GM12801 (cell line): Measurements from ENCODE around the gene BRD7.

Source experiments
- TF ChIP-seq, protein P1 (sequence below): IDR thresholded peaks from one replicate; pipeline ENCODE4 v1.5.1; 2011; ENCODE audit warnings: control low read depth; ENCODE audit not compliant: insufficient read length; ENCODE audit errors: extremely low read depth

BRD7 gene

DNA sequence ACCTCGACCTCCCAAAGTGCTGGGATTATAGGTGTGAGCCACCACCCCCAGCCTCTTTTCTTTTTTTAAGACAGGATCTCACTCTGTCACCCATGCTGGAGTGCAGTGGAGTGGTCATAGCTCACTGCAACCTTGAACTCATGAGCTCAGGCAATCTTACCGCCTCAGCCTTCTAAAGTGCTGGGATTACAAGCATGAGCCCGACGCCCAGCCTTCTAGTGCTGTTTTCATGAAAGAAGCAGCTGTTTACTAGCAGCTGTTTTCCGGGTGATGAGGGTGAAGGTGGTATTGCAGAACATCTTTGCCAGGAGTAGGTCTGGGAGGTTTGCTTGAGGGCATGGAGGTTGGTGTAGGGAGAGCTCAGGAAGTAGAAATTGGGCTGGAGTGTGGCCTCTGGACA, 100.4 kb downstream of the BRD7 start:
- TF ChIP-seq, protein P1, sequence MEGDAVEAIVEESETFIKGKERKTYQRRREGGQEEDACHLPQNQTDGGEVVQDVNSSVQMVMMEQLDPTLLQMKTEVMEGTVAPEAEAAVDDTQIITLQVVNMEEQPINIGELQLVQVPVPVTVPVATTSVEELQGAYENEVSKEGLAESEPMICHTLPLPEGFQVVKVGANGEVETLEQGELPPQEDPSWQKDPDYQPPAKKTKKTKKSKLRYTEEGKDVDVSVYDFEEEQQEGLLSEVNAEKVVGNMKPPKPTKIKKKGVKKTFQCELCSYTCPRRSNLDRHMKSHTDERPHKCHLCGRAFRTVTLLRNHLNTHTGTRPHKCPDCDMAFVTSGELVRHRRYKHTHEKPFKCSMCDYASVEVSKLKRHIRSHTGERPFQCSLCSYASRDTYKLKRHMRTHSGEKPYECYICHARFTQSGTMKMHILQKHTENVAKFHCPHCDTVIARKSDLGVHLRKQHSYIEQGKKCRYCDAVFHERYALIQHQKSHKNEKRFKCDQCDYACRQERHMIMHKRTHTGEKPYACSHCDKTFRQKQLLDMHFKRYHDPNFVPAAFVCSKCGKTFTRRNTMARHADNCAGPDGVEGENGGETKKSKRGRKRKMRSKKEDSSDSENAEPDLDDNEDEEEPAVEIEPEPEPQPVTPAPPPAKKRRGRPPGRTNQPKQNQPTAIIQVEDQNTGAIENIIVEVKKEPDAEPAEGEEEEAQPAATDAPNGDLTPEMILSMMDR: no peak

DNA sequence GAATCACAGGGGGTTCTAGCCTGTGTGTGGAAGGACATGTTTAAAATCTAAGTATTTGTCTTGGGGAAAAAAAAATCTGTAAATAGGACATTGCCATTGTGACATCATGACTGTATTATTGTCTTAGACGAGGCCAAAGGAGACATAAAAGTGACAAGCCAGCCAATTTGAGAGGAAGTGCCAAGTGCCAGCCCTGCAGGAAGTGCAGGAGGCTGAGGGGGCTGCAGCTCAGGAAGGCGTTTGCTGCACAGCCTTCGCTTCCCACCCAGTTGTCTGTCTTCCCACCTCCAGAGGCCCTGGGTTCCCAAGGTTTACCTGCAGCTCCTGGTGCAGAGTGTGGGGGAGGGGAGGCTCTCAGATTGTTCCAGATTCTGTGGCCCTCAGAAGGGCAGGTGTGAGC, 101.1 kb downstream of the BRD7 start:
- TF ChIP-seq, protein P1: no peak

GRCh38 chr16:50267151-50267631, 101.6 kb downstream of the BRD7 start:
- TF ChIP-seq, protein P1: no peak

- TF ChIP-seq, protein P1: no peak
These were observed 102.3 kb downstream of the BRD7 start, which contains the start of gene ADCY7 for GRCh38 chr16:50266337-50267091. ADCY7 (plus strand) TSS chr16:50266551; CDS start chr16:50288180, 21,629 bp downstream.
